ENCODE results near the gene DBX2.
"Not testable (repeated sequence)": the region's sequence is repeated elsewhere in the genome, so short reads cannot be mapped to it uniquely, and the experiment has no call there.

The DBX2 gene

DNA sequence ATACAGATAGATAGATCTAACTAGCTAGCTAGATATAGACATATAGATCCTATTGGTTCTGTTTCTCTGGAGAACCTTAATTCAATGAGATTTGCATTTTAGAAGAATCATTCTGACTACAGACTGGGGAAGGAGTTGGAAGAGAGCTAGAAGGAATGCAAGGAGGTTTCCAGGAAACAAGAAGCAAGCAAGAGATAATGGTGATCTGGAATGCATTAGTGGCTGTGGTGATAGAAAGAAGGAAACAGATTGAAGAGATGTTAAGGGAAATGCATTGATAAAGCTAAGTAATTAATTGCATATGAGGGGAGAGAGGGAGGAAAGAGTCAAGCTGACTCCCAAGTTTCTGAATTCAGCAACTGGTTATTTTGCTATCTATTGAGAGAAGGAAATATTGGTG, 42.7 kb downstream of the DBX2 start:
- DNase-seq: no peak

GRCh38 chr12:44999355-44999754, 51.5 kb downstream of the DBX2 start:
- DNase-seq: no peak

DNA sequence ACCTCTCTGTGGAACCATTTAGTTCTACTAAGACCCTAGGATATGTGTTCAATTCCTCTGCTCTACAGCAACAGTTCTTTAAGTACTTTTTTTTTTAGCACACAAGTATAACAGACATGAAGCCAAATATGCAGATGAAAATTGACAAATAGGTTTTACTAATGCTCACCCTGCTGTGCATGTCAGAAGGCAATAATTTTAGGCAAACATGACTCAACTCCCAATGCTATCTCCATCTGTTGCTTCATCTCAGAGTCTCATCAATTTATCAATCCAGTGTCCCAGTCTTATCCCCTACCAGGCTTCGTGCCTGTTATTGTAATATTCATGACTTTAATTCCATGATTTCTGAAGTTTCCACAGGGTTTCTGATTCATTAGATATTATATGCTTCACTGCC, 57.7 kb downstream of the DBX2 start:
- DNase-seq: no peak

GRCh38 chr12:44984863-44985262, 66.0 kb downstream of the DBX2 start:
- not testable (repeated sequence) for DNase-seq

GRCh38 chr12:44979918-44980317, 71.0 kb downstream of the DBX2 start:
- DNase-seq: no peak

DNA sequence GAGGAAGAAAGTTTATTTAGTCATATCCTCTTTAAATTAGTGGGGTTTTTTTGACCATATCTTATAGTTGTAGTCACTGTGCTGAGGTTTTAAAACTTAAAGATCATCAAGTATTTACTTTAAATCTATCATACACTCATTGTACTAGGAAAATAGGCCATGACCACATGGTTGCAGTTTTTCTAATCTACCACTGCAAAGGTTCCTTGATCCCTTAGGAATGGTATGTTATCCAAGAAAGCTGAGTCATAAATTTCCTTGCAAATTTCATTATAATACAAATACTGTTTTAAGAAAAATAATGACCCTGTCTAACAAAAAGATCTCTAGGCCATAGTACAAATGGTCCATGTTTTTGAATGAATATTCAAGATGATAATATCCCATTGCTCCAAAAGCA, 74.7 kb downstream of the DBX2 start:
- DNase-seq: no peak

DNA sequence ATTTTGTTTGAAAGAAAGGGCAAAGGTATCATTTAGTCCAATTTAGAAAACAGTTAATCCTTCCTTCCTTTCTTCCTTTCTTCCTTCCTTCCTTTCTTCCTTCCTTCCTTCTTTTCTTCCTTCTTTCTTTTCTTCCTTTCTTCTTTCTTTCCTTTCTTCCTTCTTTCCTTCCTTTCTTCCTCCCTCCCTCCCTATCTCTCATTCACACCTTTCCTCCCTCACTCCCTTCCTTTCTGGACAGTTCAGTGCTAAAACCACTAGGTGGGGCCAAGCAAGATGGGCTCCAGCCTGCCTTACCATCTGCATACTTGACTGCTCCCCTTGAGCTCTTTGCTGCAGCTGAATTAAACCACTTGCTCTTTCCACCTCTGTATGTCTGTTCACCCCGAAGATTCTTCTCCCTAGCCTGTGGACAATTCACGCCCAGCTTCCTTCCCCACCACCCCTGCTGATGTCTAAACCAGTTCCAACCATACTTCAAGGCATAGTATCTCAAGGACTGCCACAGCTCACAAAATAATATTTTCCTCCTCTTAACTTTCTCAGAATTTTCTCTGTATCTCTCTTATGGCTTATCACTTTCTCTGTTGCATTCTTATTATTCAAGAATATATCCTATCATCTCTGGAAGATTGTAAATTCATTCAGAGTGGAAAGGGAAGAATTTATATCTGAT, 78.0 kb downstream of the DBX2 start:
- DNase-seq: no peak

GRCh38 chr12:44968965-44969364, 81.9 kb downstream of the DBX2 start:
- DNase-seq: no peak

All from NCI-H2081 treated with DMSO at 0.1 percent for 48 hours (cell line).